Measurements from ENCODE around the gene CCL24. TPM values are rescaled to one million over a fixed set of nuclear protein-coding genes. Genes with fewer than 3 reads are reported as not detected.
"Not testable (repeated sequence)": the region's sequence is repeated elsewhere in the genome, so short reads cannot be mapped to it uniquely, and the experiment has no call there.

CCL24 gene
- total and polyA plus RNA-seq, 2 donors (not counting 1 experiment from before 2014, with no cell fraction given): not detected

DNA sequence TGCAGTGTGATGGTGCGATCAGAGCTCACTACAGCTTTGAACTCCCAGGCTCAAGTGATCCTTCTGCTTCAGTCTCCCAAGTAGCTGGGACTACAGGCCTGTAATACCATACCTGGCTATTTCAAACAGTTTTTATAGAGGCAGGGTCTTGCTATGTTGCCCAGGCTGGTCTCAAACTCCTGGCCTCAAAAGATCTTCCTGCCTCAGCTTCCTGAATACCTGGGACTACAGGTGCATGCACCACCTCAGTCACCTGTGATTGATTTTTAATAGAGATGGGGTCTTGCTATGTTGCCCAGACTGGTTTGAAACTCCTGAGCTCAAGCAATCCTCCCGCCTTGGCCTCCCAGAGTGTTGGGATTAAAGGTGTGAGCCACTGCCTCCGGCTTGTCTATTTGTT is 26.4 kb upstream of the CCL24 start:
- no peaks in the 10 kb centered on the region for H3K9me3 ChIP-seq (ENCODE audit: control insufficient read depth, insufficient read depth, low read depth, low read length)
- no peak for TF ChIP-seq EZH2 (IDR thresholded peaks at IDR 0.05; ENCODE audit: low read length, missing control alignments)
- TF ChIP-seq, protein P1, sequence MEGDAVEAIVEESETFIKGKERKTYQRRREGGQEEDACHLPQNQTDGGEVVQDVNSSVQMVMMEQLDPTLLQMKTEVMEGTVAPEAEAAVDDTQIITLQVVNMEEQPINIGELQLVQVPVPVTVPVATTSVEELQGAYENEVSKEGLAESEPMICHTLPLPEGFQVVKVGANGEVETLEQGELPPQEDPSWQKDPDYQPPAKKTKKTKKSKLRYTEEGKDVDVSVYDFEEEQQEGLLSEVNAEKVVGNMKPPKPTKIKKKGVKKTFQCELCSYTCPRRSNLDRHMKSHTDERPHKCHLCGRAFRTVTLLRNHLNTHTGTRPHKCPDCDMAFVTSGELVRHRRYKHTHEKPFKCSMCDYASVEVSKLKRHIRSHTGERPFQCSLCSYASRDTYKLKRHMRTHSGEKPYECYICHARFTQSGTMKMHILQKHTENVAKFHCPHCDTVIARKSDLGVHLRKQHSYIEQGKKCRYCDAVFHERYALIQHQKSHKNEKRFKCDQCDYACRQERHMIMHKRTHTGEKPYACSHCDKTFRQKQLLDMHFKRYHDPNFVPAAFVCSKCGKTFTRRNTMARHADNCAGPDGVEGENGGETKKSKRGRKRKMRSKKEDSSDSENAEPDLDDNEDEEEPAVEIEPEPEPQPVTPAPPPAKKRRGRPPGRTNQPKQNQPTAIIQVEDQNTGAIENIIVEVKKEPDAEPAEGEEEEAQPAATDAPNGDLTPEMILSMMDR (conservative IDR thresholded peaks at IDR 0.05 in 1 of 2, IDR thresholded peaks at IDR 0.05 in 1 of 2; ENCODE audit: low read depth in 1 of 2, low read length in 2 of 2): no peak

DNA sequence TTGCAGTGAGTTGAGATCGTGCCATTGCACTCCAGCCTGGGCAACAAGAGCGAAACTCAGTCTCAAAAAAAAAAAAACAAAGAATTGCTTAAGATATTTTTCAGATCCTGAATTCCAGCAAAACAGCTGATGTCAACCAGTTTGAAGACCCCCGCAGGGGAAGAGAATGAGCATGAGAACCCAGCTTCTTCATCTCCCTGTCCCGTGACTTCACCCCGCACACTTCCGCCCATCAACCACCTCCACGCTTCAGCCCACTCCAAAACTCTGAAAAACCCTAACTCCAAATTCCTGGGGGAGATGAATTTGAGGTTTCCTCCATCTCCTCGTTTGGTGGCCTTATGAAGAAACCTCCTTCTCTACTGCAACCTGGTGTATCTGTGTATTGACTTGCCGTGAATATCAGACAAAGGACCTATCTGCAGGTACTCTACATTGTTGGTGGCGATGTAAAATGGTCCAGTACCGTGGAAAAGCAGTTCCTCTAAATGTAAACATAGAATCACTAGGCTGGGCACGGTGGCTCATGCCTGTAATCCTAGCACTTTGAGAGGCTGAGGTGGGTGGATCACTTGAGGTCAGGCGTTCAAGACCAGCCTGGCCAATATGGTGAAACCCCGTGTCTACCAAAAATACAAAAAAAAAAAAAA is 24.8 kb upstream of the CCL24 start:
- not testable (repeated sequence) for H3K36me3 ChIP-seq (ENCODE audit: control insufficient read depth, insufficient read depth, low read length); H3K27me3 ChIP-seq (ENCODE audit: control insufficient read depth, insufficient read depth, low read length); H3K4me2 ChIP-seq (ENCODE audit: extremely low read depth, insufficient read depth, low read length); H3K27ac ChIP-seq (ENCODE audit: insufficient read depth, low read length); H3K79me2 ChIP-seq (ENCODE audit: control insufficient read depth, insufficient read depth, low read length); H4K20me1 ChIP-seq (ENCODE audit: control insufficient read depth, extremely low read depth, insufficient read depth, low read length); H3K9me3 ChIP-seq (ENCODE audit: control insufficient read depth, insufficient read depth, low read depth, low read length); H3K4me3 ChIP-seq (replicated peaks in 1 of 4; ENCODE audit: control extremely low read depth in 1 of 4, insufficient read depth in 1 of 4, low read depth in 3 of 4, low read length in 4 of 4); DNase-seq (ENCODE audit: low read depth in 2 of 2); H3K9ac ChIP-seq (ENCODE audit: insufficient read depth, low read length); H2AFZ ChIP-seq (ENCODE audit: low read length)
- peaks cover 10% of the 10 kb centered on the region for H3K4me1 ChIP-seq (ENCODE audit: control insufficient read depth, extremely low read depth, insufficient read depth, low read length)

More for the DNA sequence above, 26.4 kb upstream of the CCL24 start:
- no peak overlapping the region for H3K27ac ChIP-seq (ENCODE audit: insufficient read depth, low read length)
- no peak overlapping the region for H3K9ac ChIP-seq (ENCODE audit: insufficient read depth, low read length)
- no peaks in the 10 kb centered on the region for H4K20me1 ChIP-seq (ENCODE audit: control insufficient read depth, extremely low read depth, insufficient read depth, low read length)
- peaks cover 10% of the 10 kb centered on the region for H3K4me1 ChIP-seq (ENCODE audit: control insufficient read depth, extremely low read depth, insufficient read depth, low read length)
- no peaks in the 10 kb centered on the region for H3K79me2 ChIP-seq (ENCODE audit: control insufficient read depth, insufficient read depth, low read length)
- H3K4me2 ChIP-seq (ENCODE audit: extremely low read depth, insufficient read depth, low read length): no peak overlapping the region
- no peaks in the 10 kb centered on the region for H3K36me3 ChIP-seq (ENCODE audit: control insufficient read depth, insufficient read depth, low read length)
- H3K27me3 ChIP-seq (ENCODE audit: control insufficient read depth, insufficient read depth, low read length): no peaks in the 10 kb centered on the region
- DNase-seq (ENCODE audit: low read depth in 2 of 2): no peak
- H2AFZ ChIP-seq (ENCODE audit: low read length): no peak overlapping the region
- H3K4me3 ChIP-seq (replicated peaks in 1 of 4; ENCODE audit: control extremely low read depth in 1 of 4, insufficient read depth in 1 of 4, low read depth in 3 of 4, low read length in 4 of 4): no peak overlapping the region

DNA sequence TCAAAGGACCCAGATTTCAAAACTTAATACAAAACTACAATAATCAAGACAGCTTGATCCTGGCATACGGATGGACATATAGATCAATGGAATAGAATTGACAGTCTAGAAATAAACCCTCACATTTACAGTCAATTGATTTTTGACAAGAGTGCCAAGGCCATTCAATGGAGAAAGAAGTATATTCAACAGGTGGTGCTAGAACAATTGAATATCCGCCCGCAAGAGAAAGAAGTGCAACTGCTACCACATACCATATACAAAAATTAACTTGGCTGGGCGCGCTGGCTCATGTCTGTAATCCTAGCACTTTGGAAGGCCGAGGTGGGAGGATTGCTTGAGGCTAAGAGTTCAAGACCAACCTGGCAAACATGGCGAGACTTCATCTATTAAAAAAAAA is 23.2 kb upstream of the CCL24 start:
- TF ChIP-seq, protein P1 (conservative IDR thresholded peaks at IDR 0.05 in 1 of 2, IDR thresholded peaks at IDR 0.05 in 1 of 2; ENCODE audit: low read depth in 1 of 2, low read length in 2 of 2): no peak
- no peak for TF ChIP-seq EZH2 (IDR thresholded peaks at IDR 0.05; ENCODE audit: low read length, missing control alignments)
- H3K79me2 ChIP-seq (ENCODE audit: control insufficient read depth, insufficient read depth, low read length): no peaks in the 10 kb centered on the region
- H3K9me3 ChIP-seq (ENCODE audit: control insufficient read depth, insufficient read depth, low read depth, low read length): no peaks in the 10 kb centered on the region
- no peak overlapping the region for H3K9ac ChIP-seq (ENCODE audit: insufficient read depth, low read length)
- no peak overlapping the region for H3K4me3 ChIP-seq (replicated peaks in 1 of 4; ENCODE audit: control extremely low read depth in 1 of 4, insufficient read depth in 1 of 4, low read depth in 3 of 4, low read length in 4 of 4)
- DNase-seq (ENCODE audit: low read depth in 2 of 2): no peak
- H3K27ac ChIP-seq (ENCODE audit: insufficient read depth, low read length): no peak overlapping the region
- no peak overlapping the region for H3K4me2 ChIP-seq (ENCODE audit: extremely low read depth, insufficient read depth, low read length)
- H3K27me3 ChIP-seq (ENCODE audit: control insufficient read depth, insufficient read depth, low read length): no peaks in the 10 kb centered on the region
- no peaks in the 10 kb centered on the region for H4K20me1 ChIP-seq (ENCODE audit: control insufficient read depth, extremely low read depth, insufficient read depth, low read length)
- H3K36me3 ChIP-seq (ENCODE audit: control insufficient read depth, insufficient read depth, low read length): no peaks in the 10 kb centered on the region
- no peaks in the 10 kb centered on the region for H3K4me1 ChIP-seq (ENCODE audit: control insufficient read depth, extremely low read depth, insufficient read depth, low read length)
- no peak overlapping the region for H2AFZ ChIP-seq (ENCODE audit: low read length)
